Nephron (organoid): ENCODE results near the gene AMN1.

ENCODE experiments used
- H3K27ac Mint-ChIP-seq, 3 experiments: 2 replicates each; pipeline ENCODE4 v1.8.0; 2020; ENCODE audit warnings: mixed read lengths in 3 of 3, mild to moderate bottlenecking in 2 of 3, moderate library complexity in 1 of 3
- H3K27me3 Mint-ChIP-seq: 2 replicates; pipeline ENCODE4 v1.8.0; 2021; ENCODE audit warnings: low read depth, mild to moderate bottlenecking, moderate library complexity, mixed read lengths
- H3K36me3 Mint-ChIP-seq: 2 replicates; pipeline ENCODE4 v1.8.0; 2020; ENCODE audit warnings: low read depth, mixed read lengths
- H3K4me1 Mint-ChIP-seq: 2 replicates; pipeline ENCODE4 v1.8.0; 2020; ENCODE audit warnings: mixed read lengths
- H3K4me3 Mint-ChIP-seq, 3 experiments: 2 replicates each; pipeline ENCODE4 v1.8.0; 2020; ENCODE audit warnings: mild to moderate bottlenecking in 3 of 3, mixed read lengths in 3 of 3, moderate library complexity in 2 of 3
- H3K9me3 Mint-ChIP-seq: 2 replicates; pipeline ENCODE4 v1.8.0; 2020; ENCODE audit warnings: mixed read lengths
- CTCF ChIP-seq, 3 experiments: fragments of 200-600 bp; sonication (generic); IDR thresholded peaks; one replicate each; pipeline ENCODE4 v1.5.0; 2021; ENCODE audit warnings: antibody characterized with exemption in 3 of 3; ENCODE audit not compliant: unreplicated experiment in 3 of 3

AMN1 gene

GRCh38 chr12:31662176-31662849 is 66.5 kb downstream of the AMN1 start:
- Mint-ChIP-seq H3K27ac (no peak overlapping the region), H3K9me3 (peaks cover 10% of the 10 kb centered on the region), H3K36me3 (peaks cover 23% of the 10 kb centered on the region), H3K27me3 (no peaks in the 10 kb centered on the region), H3K4me3 (peak overlapping the region in 2 of 3 experiments; percentile 53 to 69), H3K4me1 (peaks cover 9% of the 10 kb centered on the region)
- TF ChIP-seq CTCF (IDR thresholded peaks at IDR 0.05; ENCODE audit: unreplicated experiment in 3 of 3) = no peak

- Mint-ChIP-seq H3K36me3 (peaks cover 13% of the 10 kb centered on the region), H3K9me3 (no peaks in the 10 kb centered on the region), H3K27me3 (no peaks in the 10 kb centered on the region), H3K4me3 (peak within 1 kb of the TSS; percentile 84 to 97 (median 93)), H3K4me1 (peaks cover 9% of the 10 kb centered on the region), H3K27ac (peak within 1 kb of the TSS; percentile 94 to 98 (median 96))
- peak in 1 of 3 experiments; percentile 41 for TF ChIP-seq CTCF (IDR thresholded peaks at IDR 0.05; ENCODE audit: unreplicated experiment in 3 of 3)
Measured at GRCh38 chr12:31659087-31659942, 69.5 kb downstream of the AMN1 start, which contains the start of gene ETFBKMT. TSS of gene ETFBKMT (plus strand) at chr12:31659688. CDS start at chr12:31661954, 2,266 bp downstream.

GRCh38 chr12:31658471-31659086 is 70.2 kb downstream of the AMN1 start:
- Mint-ChIP-seq H3K36me3 (peaks cover 5% of the 10 kb centered on the region), H3K4me1 (peaks cover 9% of the 10 kb centered on the region), H3K9me3 (no peaks in the 10 kb centered on the region), H3K27ac (peak overlapping the region; percentile 94 to 98 (median 96)), H3K4me3 (peak overlapping the region; percentile 84 to 97 (median 93)), H3K27me3 (no peaks in the 10 kb centered on the region)
- TF ChIP-seq CTCF (IDR thresholded peaks at IDR 0.05; ENCODE audit: unreplicated experiment in 3 of 3) = no peak

GRCh38 chr12:31655792-31656191 is 73.0 kb downstream of the AMN1 start:
- no peaks in the 10 kb centered on the region for H3K9me3 Mint-ChIP-seq
- peaks cover 13% of the 10 kb centered on the region for H3K4me1 Mint-ChIP-seq
- H3K27me3 Mint-ChIP-seq = no peaks in the 10 kb centered on the region
- H3K27ac Mint-ChIP-seq = peak overlapping the region in 2 of 3 experiments; percentile 28 to 30
- H3K36me3 Mint-ChIP-seq = no peaks in the 10 kb centered on the region
- no peak for TF ChIP-seq CTCF (IDR thresholded peaks at IDR 0.05; ENCODE audit: unreplicated experiment in 3 of 3)
- H3K4me3 Mint-ChIP-seq = peak overlapping the region; percentile 11 to 68 (median 49)

- H3K36me3 Mint-ChIP-seq = no peaks in the 10 kb centered on the region
- TF ChIP-seq CTCF (IDR thresholded peaks at IDR 0.05; ENCODE audit: unreplicated experiment in 3 of 3) = no peak
- no peaks in the 10 kb centered on the region for H3K9me3 Mint-ChIP-seq
- no peaks in the 10 kb centered on the region for H3K27me3 Mint-ChIP-seq
- H3K4me1 Mint-ChIP-seq = peaks cover 9% of the 10 kb centered on the region
- H3K27ac Mint-ChIP-seq = no peak overlapping the region
- H3K4me3 Mint-ChIP-seq = no peak overlapping the region
Measured at GRCh38 chr12:31655208-31655607, 73.6 kb downstream of the AMN1 start.
